Measurements from ENCODE around the gene MADD.

Gene MADD

DNA sequence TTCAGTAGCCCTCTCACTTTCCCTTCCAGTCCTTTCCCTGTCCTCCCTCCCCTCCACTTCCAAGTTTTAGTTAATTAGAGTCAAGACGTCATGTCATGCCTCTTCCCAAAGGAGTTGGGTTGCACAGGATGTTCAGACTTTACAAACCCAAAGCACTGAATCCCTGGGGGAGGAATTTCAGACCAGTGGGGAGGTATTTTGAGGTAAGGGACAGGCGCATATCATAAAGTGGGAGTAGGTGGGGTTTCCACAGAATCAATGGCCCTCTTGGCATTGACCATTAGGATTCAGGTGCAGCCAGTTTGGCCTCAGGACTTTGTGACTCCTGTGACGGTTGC, 20.6 kb upstream of the MADD start:
- no peak for DNase-seq (ENCODE audit: extremely low read depth in 1 of 2, low read depth in 1 of 2)

DNA sequence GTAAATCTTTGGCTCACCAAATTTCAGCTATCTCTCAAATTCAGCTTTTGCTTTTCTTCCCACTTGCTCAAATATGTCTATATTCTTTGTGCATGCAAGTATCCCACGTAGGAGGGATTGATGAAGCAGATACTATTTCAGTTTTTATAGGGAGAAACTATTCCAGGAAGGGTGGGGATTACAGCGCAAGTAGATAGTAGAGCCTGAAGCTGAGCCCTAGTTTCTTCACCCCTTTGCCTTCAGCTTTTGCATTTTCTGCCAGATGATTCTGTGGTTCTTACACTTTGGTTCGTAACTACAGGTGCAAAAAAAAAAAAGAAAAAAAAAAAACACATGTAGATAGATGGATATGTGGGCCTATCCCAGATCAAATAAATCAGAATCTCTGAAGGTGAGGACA, 18.2 kb upstream of the MADD start:
- no peak for DNase-seq (ENCODE audit: extremely low read depth in 1 of 2, low read depth in 1 of 2)

DNA sequence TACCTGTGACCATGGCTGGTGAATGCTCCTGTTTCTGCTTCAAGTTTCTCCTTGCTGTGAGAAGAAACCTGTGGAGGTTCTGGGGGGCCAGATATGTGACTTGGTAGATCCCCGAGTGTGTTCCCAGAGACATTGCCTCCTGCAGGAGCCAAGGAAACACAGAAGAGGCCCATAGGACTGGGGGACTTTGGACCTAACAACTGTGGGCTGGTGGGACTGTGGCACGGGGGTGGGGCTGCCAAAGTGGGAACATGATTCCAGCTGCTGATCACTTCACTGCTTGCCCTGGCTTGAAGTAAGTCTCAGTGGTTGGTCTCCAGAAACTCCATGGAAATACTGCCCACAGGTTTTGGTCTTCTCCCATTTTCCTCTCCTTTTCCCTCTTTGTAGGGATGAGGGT, 16.3 kb upstream of the MADD start:
- DNase-seq (ENCODE audit: extremely low read depth in 1 of 2, low read depth in 1 of 2), result no peak

DNA sequence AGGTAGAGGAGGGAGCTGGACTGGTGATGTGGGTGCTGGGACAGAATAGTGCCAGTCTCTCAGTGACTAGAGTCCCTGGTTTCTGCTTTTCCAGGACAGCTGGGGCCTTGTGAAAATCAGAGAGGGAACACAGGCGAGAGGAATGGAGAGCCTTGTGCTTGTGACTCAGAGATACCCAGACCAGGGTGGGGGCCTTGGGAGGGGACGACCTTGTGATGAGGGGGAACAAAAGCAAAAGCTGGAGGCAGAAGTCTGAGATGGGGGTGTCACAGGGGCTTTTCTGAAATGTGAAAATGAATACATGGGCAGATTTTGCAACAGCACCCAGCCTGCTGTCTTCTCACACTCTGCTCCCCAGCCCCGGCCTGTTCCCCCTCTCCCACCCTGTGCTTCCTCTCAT, 15.5 kb upstream of the MADD start:
- DNase-seq (ENCODE audit: extremely low read depth in 1 of 2, low read depth in 1 of 2), result no peak

DNA sequence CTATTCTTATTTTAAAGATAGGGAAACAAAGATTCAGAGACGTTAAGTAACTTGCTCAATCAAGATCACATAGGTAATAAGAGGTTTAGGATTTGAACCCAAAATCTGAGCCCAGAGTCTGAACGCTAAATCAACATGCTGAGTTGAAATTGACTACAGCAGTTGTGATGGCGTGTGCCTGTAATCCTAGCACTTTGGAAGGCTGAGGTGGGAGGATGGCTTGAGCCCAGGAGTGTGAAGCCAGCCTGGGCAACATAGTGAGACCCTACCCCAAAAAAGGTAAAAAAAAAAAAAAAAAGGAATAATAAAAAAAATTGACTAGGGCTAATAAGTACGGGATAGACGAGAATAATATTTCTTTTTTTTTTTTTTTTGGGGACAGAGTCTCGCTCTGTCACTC, 13.6 kb upstream of the MADD start:
- no peak for DNase-seq (ENCODE audit: extremely low read depth in 1 of 2, low read depth in 1 of 2)

DNA sequence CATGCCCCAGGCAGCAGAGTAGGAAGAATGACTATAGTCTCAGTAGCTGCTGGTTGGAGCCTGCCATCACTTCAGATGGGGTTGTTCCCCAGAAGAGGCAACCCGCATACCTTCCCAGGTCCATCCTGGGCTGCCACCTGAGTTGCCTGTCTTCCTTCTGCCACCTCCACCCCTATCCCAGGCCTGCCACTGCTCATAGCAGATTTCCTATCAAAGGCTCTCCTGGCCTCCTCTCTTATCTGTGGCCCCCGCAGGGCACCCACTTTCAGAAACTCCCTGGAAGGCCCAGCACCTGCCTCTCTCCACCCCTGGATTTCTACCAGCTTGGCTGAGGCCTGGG, 12.8 kb upstream of the MADD start:
- DNase-seq (ENCODE audit: extremely low read depth in 1 of 2, low read depth in 1 of 2), result no peak

DNA sequence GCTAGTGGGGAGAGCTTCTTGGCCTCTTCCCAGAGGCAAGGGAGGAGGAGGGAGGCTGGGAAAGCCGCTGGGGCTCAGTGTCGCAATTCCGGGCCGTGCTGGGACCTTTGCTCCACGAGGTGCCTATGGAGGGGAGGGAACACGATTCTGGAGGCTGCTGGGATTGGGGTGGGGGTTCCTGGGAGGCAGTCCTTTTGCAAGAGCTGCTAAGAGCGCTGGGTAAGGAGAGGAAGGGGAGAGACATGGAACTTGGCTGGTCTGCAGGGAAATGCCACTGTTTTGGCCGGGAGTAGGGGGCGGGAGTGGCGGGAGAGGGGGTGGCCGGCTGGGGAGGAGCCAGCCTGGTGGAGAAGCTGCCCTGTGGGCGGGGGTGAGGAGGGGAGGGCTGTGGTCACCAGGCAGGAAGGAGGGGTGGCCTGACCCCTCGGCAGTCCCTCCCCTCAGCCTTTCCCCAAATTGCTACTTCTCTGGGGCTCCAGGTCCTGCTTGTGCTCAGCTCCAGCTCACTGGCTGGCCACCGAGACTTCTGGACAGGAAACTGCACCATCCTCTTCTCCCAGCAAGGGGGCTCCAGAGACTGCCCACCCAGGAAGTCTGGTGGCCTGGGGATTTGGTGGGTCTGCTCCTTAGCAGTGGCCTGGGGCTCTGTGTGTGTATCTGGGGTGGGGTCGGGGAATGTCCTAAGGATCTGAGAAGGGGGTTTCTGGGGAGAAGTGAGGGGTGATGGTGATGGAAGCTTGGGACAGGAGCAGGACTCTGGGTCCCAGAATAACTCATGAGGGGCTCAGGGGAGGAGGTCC, 12.2 kb upstream of the MADD start, which contains the start of gene NR1H3:
Gene NR1H3 (plus strand): TSS at position 480 of the 800 bp plus-strand sequence. CDS start 1,221 bp downstream, outside the sequence.
- no peak for DNase-seq (ENCODE audit: extremely low read depth in 1 of 2, low read depth in 1 of 2)

DNA sequence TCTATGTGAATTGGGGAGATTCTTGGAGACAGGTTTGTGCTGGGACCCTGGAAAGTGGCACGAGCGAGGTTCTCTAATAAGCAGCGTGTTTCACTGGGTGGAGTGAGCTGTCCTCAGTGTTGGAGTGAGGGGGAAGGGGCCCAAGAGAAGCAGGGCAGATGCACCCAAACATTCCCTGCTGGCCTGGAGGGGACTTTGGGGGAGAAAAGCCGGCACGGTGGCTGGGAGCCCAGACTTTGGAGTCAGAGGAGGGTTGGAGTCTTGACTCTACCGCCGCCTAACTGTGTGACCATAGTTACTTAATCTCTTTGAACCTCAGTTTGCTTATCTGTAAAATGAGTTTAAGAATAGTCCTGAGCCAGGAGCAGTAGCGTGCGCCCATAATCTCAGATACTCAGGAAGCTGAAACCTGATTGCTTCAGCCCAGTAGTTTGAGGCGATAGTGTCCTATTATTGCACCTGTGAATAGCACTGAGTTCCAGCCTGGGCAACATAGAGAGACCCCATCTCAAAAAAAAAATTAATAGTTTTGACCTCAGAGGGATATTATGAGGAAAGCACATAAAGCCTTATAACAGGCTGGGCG, 11.5 kb upstream of the MADD start:
- DNase-seq (ENCODE audit: extremely low read depth in 1 of 2, low read depth in 1 of 2), result no peak

DNA sequence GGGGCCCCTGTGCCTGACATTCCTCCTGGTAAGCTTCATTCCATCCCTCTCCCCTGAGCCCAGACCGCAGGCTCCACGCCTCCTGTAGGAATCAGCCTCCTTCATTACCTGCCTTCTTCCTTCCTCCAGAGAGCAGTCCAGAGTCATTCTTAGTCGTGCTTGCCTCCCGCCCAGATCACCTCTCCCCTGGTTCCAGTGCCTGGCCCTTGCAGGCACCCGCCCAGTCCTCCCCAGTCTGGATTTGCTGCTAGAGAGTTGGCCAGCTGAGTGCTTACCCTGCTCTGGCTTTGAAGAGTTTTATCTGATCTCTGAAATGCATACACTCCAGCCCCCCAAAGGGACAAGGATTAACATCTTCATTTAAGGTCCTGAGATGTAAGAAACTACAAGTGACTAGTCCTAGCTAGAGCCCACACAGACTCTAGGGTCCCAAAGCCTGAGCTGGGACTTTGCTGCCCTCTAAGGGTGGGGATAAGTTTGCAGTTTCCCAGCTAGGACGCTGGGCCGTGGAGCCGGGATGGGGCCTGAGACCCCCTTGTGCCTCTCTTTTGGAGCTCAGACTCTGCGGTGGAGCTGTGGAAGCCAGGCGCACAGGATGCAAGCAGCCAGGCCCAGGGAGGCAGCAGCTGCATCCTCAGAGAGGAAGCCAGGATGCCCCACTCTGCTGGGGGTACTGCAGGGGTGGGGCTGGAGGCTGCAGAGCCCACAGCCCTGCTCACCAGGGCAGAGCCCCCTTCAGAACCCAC, 10.5 kb upstream of the MADD start:
- no peak for DNase-seq (ENCODE audit: extremely low read depth in 1 of 2, low read depth in 1 of 2)

DNA sequence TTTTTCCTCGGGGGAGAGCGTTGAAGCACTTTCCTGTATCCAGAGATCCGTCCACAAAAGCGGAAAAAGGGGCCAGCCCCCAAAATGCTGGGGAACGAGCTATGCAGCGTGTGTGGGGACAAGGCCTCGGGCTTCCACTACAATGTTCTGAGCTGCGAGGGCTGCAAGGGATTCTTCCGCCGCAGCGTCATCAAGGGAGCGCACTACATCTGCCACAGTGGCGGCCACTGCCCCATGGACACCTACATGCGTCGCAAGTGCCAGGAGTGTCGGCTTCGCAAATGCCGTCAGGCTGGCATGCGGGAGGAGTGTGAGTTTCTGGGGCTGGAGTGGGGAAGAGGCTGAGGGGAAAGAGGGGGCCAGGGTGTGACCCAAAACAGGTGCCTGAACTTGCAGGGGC, 9.6 kb upstream of the MADD start:
- DNase-seq (ENCODE audit: extremely low read depth in 1 of 2, low read depth in 1 of 2), result no peak

DNA sequence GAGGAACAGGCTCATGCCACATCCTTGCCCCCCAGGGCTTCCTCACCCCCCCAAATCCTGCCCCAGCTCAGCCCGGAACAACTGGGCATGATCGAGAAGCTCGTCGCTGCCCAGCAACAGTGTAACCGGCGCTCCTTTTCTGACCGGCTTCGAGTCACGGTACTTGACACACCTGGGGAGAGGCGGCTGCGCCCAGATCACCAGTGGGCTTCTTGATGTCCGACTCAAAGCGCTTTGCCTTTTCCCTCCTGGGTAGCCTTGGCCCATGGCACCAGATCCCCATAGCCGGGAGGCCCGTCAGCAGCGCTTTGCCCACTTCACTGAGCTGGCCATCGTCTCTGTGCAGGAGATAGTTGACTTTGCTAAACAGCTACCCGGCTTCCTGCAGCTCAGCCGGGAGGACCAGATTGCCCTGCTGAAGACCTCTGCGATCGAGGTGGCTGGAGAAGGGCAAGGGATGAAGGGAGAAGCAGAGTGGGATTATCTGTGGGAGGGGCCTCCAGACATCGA, 8.6 kb upstream of the MADD start:
- no peak for DNase-seq (ENCODE audit: extremely low read depth in 1 of 2, low read depth in 1 of 2)

DNA sequence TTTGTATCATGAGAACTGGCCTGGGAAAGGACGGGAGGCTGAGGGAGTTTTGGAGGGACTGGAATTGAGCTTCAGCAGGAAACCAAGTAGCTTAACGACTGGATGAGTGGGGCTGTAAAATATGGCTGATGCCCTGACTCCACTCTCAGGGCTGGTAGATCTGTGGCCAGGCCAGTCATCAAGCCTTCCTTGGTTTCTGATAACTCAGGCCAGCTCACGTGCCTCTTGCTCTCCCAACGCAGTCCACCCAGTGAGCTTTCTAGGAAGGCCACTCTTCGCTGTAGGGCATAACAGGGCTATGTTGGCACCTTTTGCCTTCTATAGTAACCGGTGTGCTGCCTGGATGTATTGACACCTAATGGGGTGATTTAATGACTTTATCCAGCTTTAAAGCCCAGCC, 5.8 kb upstream of the MADD start:
- no peak for DNase-seq (ENCODE audit: extremely low read depth in 1 of 2, low read depth in 1 of 2)

DNA sequence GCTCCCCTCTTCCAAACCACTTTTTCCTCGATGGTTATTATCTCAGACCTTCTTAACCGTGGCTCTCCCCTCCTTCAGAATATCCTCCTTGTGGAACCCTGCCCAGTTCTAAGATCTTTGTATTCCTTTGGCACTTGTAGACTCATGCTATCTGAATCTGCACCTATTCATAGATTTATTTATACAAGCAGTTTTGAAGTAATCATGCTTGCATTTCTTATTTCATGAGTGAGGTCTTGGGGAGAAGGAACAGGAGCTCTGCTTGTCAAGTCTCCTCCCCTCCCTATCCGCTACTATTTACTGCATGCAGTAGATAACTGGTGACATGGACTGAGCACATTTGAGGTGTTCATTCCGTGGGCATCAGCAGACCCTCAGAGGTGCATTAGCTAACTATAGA, 5.4 kb upstream of the MADD start:
- DNase-seq (ENCODE audit: extremely low read depth in 1 of 2, low read depth in 1 of 2), result no peak

DNA sequence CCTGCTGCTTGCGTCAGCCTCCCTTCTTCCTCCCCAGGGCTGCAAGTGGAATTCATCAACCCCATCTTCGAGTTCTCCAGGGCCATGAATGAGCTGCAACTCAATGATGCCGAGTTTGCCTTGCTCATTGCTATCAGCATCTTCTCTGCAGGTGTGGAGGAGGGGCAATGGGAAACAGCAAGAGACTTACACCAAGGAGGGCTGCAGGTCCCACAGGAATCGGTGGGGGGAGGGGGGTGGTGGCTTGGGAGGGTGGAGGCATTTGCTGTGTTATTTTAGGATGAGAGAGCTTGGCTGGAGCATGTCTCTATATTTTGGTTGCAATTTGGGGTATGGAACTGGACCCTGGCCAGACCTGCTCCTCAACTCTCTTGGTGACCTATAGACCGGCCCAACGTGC, 2.1 kb upstream of the MADD start:
- no peak for DNase-seq (ENCODE audit: extremely low read depth in 1 of 2, low read depth in 1 of 2)

DNA sequence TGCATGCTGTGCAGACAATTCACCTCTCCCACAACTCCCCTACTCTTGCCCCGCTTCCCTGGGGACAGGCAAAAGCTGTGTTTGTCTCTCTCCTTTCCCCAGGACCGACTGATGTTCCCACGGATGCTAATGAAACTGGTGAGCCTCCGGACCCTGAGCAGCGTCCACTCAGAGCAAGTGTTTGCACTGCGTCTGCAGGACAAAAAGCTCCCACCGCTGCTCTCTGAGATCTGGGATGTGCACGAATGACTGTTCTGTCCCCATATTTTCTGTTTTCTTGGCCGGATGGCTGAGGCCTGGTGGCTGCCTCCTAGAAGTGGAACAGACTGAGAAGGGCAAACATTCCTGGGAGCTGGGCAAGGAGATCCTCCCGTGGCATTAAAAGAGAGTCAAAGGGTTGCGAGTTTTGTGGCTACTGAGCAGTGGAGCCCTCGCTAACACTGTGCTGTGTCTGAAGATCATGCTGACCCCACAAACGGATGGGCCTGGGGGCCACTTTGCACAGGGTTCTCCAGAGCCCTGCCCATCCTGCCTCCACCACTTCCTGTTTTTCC, 1.4 kb upstream of the MADD start:
- peak in 1 of 2 donors; percentile 16 for DNase-seq (ENCODE audit: extremely low read depth in 1 of 2, low read depth in 1 of 2)

DNA sequence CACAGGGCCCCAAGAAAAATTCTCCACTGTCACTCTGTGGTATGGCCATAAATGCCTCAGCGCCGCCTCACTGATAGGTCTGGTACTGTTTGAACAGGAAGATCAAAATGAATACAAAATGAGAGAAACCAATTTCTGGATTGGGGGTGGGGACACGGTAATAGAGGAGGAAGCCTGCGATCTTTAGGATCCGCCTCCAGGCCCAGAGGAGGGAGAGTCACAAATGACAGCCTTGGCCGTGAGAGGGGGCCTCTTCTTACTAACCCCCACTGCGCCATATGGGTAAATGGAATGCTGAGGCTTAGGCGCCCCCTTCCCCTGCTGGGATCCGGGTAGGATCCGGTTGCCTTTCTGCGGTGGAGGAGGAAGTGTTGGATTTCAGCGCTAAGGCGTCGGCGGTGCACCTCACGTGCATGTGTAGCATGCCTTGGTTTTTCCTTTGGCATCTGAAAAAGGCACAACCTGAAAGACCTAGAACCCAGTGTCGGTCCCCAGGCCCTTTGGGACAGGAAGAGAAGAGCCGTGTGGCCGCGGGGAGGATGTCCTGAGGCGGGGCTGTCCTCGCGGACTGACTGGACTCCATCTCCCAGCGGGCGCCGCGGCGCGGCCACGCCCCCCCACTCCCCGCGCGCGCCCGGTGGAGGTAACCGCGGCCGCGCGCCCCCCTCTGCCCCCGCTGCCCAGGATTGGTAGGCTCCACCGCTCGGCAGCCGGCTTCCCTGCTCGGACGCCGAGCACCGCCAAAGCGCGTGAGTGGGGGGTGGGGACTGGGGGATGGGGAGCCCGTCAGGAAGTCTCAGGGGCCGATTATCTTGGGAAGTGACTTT, 718 bp upstream of the MADD start:
- DNase-seq (ENCODE audit: extremely low read depth in 1 of 2, low read depth in 1 of 2), result peak; percentile 71 to 75

DNA sequence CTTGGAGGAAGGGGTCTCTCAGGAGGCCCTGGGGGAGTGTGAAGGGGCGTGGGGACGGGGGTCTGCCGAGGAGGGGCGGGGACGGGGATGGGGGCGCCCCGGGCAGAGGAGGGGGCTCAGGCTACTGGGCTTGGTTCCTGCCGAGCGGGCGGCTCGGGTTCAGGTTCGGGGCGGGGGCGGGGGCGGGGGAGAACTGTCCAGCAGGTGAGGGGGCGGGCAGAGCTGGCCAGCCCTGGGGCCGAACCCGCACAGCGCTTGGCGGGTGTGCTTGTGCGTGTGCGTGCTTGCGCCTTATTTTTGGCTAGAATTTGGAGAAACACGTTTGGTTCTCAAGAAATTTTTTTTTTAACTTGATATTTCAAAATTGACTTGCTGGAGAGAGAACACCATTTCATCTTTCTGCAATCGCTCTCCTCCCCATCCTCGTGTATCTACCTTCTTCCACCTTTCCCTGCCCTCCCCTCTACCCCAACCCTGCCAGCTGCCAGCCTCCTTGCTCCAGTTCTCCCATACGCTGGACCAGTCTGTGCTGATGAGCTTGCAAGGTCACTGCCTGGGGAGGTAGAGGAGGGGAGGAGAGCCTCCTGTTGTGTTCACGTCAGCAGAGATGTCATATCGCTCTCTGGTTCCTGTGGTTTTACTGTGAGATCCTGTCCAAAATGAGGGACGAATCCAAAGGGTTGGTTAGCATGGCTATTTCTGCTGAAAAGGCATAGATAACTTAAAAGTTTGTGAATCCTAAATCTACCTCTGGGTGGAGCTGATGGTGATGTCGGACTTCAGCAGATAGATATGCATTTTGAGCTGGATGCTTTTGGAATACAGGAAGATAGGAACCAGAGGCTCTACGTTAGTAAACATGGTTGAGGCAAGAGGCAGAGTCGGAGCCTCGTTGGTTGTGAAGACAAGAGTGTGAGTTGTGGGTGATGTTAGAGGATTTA, 668 bp downstream of the MADD start:
- DNase-seq (ENCODE audit: extremely low read depth in 1 of 2, low read depth in 1 of 2), result no peak

DNA sequence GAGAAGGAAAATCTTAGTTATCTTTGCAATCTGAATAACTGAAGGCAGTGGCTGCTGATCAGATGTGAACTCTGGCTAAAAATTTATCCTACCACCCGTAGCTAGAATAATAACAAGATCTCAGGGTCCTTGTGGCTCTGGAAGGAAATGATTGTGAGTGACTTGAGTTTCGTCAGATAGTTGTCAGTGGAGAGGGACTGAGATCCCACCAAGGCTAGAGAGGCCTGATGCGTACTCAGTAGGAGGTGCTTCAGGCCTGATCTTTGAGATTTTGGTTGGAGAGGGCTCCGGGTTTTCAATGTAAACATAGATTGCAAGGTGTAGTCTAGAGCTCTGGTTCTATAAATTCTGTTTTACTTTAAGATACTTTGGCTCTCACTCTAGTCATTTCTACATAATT, 1.4 kb downstream of the MADD start:
- no peak for DNase-seq (ENCODE audit: extremely low read depth in 1 of 2, low read depth in 1 of 2)

DNA sequence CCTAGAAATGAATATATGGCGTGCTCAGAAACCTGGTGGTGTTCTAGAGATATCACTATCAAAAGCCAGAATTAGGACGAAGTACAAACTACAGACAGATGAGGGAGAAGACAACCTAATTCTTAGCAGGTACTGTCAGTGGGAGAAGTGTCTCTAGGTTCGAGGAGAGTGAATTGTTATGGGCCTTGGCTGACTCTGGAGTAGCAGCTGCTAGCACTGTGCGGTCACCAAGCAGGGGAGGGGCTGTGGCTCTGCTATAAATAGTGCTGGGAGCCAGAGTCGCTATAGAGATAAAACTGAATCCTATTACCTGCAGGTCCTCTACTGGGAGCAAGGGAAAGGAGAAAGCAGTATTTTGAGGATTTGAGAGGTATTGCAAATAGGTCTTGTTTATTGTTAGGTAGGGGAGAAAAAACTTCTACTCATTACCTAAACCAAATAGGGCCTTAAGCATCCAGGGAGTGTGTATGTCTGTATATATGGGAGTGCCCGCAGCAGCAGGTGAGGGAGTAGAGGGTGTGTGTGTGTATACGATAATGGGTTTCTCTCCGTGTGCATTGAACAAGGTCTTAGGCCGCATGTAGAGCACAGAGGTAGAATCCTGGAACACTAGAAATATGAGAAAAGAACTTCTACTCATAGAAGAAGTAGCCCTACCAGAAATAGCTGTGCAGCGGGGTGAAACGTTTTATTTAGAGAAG, 2.2 kb downstream of the MADD start:
- DNase-seq (ENCODE audit: extremely low read depth in 1 of 2, low read depth in 1 of 2), result no peak
